CD4-positive, alpha-beta T cell treated with Interferon gamma for 1 hour (primary cell): Measurements from ENCODE around the gene AKAP6.

ENCODE experiments used
- DNase-seq: peaks from one replicate; pipeline ENCODE4 v3.0.0-alpha.2; 2020

Gene AKAP6

DNA sequence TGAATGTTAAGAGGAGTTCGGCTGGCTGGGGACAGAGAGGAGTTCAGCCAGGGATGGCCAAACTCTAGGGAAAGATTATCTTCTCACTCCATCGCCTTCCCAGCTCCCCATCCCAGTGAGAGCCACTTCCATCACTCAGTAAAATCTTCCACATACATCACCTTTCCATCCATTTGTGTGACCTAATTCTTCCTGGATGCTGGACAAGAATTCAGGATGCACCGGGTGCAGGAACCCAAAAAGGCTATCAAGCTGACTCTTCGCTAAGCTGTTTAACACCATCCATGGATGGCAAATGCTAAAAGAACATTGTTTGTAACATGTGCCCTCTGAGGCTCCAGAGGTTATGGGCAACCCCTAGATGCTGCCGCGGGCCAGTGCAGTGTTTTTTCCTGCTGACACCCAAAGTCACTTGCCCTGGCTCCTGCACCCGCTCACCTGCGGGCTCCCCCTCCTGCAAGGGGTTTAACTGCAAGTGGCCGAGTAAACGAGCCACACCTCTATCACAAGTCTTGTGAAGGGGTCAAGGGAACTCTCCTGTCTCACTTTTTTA lies 393.6 kb downstream of the AKAP6 start:
- DNase-seq: no peak

DNA sequence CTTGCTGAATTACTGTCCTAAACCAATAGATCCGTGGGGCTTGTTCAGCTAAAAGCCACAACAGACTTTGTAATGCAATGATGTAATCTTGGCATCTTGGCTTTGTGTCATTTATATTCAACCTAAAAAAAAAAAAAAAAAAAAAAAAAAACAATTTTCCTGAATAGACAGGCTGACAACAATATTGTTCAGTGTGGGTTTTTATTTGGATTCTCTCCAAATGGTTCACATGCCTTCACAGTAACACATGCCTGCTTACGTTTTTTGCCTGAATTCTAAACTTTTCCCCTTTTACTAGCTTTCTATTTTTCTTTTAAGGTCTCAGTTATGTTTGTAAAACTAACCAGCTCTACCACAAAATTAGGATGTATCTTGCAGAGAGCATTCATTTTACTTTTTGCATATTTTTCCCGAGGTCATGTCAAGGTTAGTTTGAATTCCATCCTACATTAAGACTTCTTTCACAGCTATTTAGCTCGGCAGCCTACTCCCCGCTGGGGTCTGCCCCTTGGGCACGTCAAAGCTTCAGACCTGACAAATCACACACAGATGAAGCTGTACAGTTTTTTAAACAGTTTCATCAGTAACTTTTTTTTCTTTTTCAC lies 395.9 kb downstream of the AKAP6 start:
- no peak for DNase-seq

DNA sequence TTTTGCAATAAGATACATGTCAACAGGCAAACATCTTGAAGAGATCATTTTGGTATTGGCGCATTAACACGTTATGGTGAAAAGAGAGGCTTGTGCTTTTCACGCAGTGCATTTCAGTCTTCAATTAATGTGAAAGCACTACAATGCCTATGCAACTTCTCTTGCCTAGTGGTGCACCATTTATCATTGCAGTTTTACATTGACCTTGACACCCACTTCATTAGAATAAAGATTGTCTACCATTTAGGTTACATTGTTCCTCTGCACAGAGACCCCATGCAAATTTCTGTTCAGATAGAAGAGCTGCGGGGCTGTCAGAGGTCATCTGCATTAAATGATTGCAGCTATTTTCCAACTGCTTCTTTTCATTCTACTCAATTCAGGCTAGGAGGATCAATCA lies 397.4 kb downstream of the AKAP6 start:
- no peak for DNase-seq

DNA sequence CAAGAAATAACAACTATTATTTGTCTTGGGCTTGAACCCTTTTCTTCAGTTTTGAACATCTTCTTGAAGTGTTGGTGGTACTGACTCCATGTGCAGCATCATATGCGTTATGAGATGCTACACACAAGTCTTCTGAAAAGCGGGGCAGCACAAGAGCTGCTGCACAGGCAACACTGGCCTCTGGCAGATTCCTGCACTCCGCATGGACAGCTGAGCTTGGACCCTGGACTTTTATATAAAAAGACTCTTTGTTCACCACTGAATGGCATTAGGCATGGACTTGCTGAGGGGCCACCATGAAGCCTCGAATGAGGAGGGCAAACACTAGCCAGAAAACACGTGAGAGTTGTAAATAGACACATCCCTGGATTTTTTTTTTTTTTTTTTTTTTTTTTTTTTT lies 398.7 kb downstream of the AKAP6 start:
- DNase-seq: no peak

DNA sequence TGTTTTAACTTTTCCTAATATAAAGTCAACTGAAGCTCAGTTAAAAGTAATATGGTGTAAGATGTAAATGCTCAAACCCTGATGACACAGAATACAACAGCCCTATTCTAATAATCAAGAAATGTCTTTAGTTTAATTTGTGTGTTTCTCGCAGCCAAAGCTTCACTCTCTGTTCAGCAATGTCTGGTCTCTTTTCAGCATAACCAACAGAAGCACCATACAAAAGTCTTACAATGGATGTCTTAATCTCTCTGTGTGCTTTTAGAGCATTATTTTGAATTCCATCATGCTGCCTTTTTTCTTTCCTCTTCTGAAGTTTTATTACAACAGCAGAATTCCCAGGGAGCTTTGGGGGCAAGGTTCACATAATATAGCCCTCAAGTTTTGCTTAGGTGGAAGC lies 399.4 kb downstream of the AKAP6 start:
- no peak for DNase-seq

DNA sequence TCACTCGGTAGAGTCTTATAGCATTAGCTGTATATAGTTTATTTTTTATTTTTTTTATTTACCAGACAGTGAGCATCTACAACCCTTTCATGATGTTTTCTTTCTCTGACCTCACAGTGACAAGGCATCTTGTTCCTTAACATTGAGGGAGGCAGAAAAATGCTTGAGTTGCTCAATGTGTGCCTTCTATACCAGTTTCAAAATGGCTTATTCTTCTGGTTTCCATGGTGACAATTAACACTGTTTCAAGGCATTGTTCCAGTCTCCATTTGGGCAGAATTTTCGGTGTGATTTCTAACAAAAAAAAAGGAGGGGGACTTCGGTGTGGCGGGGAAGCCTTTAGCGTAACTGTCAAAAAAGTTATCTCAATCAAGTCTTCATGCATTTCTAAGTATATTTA lies 399.9 kb downstream of the AKAP6 start:
- DNase-seq: no peak

DNA sequence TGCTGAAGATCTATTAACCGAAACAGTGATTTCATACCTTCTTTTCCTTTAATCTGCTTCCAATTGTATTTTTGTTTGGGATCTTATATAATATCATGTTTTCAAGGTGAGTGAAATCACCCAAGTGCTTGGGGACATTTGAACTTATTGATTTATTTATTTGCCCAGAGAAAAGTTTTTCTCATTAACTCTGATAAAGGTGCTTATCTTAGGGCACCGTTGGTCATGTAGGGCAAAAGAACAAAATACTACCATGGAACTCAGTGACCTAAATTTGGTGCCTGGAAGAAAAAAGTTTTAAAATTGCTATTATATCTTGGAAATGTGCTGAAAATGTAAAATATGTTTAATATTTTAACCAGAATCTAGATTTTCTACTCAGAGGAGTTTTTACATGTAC lies 402.2 kb downstream of the AKAP6 start:
- DNase-seq: no peak

DNA sequence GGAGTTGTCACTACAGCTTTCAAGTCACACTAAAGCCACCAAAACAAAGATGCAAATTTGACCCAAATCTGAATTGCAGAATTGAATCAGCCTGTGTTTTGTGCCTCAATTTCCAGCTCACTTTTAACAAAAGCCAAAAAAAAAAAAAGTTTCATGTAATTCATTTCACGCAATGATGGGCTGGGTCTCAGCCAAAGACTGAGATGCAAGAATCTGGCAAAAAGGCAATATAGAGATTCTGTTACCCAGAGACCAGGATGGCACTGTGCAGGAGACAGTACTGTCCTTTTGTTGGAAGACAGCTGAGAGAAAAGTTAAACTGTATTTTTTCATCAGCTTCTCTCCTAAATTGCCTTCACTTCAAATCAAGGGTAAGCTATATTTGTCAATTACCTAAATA lies 403.9 kb downstream of the AKAP6 start:
- no peak for DNase-seq

DNA sequence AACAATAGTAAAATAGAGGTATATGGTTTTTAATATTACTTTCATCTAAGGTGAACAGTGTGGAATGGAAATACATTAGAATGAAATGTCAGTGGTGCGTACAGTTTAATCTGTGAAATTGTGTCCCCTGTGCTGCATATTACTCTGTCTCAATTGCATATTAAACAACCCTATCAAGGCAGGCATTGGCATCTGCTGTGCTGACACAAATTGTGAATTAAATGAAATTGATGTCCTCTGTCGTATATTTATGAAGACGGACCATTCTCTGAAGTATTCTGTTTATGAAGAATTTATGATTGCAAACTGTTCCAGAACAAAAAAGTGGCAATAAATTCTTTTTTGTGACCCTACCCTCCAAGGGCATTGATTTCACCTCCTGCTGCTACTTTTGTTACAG lies 405.2 kb downstream of the AKAP6 start:
- no peak for DNase-seq

DNA sequence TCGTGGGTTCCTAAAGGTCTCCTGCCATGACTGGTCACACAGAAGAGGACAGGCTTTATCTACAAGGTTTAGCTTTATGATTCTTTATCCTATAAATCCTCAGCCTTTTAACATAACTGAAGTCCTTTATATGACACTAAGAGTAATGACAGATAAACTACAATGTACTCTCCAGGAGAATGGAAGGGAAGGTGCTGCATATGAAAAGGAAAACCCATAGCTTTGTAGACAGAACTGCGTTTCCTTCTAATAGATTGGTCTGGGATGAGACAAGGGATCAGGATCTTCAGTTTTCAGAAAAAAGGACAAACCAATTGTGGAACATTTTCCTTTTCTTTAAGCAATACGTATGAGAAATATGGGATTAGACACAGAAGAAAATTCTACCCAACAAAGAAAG lies 408.5 kb downstream of the AKAP6 start:
- no peak for DNase-seq

DNA sequence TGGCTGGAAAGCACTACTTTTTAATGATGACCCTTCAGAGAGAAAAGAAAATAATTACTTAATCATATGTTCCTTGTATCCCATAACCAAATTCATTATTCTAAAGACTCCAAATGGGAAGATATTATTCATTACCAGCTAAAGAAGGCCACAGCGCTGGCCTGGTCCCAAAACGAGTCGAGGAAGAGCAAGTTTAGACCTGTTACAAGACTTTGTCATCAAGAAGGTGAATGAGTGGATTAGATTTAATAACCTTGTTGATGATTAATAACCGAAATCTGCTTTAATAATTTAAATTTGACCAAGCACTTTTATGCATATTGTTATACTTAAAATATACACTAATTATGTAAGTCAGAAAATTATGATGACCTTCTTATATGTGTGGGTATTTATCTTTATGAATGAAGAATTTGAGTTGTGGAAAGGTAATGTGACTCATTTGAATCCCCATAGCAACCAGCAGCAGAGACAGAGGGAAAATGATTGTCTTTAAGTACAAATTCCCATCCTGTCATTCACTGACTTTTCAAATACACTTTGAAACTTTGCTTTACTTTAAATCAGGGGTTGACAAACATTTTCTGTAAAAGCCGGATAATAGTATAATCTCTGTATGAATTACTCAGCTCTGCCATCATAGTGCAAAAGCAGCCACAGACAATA lies 409.2 kb downstream of the AKAP6 start:
- no peak for DNase-seq

DNA sequence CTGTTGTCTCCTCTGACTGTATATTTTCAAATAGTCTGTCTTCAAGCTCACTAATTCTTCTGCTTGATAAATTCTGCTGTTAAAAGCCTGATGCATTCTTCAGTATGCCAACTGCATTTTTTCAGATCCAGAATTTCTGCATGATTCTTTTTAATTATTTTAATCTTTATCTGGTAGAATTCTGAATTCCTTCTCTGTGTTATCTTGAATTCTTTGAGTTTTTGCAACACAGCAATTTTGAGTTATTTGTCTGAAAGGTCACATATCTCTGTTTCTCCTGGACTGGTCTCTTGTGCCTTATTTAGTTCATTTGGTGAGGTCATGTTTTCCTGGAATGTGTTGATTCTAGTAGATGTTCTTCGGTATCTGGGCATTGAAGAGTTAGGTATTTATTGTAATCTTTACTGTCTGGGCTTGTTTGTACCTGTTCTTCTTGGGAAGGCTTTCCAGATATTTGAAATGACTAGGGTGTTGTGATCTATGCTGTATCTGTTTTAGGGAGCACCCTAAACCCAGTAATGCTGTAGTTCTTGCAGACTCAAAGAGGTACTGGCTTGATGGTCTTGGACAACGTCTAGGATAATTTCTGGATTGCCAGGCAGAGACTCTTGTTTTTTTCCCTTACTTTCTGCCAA lies 415.8 kb downstream of the AKAP6 start:
- DNase-seq: no peak

DNA sequence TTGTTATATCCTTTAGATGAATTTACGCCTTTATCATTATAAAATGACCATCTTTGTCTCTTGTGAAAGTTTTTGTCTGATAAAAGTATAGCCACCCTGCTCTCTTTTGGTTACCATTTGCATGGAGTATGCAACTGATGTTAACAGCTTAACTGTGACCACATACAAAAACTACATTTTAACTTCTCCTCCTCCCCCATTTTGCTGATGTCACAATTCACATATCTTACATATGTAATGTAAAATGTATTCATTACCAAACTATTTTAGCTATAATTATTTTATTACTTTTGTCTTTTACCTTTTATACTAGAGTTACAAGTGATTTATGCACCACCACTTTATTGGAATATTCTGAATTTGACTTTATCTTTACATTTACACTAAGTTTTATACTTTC lies 425.1 kb downstream of the AKAP6 start:
- DNase-seq: no peak

DNA sequence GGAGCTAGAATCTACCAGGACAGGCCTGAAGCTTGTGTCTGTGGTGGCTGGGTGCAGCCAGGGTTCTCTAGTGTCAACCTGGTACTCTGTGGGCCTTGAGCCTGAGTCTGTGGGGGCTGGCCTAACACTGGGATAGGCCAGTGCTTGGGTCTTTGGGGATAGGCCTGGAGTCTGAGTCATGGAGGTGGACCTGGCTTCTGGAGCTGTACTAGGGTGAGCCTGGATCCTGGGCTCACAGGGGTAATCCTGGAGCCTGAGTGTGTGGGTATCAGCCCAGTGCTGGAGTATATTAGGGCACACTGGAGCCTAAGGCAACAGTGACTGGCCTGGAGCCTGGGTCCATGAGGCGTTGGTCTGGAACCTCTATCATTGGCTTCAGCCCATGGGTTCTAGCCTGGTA lies 427.1 kb downstream of the AKAP6 start:
- no peak for DNase-seq

DNA sequence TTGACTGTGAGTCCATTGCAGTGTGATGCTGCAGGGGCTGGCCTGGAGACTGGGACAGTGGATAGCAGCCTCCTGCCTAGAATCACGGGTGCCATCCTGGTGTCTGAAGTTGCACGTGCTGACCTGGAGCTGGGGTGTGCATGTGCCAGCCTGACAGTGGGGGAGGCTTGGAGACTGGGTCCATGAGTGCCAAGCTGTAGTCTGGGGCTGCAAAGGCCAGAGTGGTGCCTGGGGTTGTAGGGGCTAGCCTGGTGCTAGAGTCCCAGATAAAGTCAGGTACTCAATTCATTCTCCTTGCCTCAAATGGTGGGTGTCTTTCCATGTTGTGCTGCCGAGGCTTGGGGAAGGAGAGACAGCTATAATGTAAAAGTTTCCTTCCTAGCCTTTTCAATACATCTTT lies 427.7 kb downstream of the AKAP6 start:
- no peak for DNase-seq

DNA sequence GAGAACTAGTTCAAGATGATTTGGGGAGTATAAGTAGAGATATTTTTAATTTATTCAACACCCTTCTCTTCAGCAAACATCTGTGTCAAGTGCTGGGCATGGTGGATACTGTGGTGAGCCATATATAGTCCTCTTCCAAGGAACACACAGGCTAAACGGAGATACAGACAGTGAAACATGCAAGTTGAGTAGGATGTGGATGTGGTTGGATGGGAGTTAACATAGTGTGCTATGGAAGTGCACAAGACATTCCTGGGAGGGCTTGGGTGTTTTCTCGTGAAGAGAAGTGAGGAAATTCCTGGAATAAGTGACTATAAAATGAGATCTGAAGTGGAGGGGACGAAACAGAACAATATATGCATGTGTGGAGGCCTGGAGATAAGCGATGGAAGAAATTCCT lies 428.5 kb downstream of the AKAP6 start:
- no peak for DNase-seq

DNA sequence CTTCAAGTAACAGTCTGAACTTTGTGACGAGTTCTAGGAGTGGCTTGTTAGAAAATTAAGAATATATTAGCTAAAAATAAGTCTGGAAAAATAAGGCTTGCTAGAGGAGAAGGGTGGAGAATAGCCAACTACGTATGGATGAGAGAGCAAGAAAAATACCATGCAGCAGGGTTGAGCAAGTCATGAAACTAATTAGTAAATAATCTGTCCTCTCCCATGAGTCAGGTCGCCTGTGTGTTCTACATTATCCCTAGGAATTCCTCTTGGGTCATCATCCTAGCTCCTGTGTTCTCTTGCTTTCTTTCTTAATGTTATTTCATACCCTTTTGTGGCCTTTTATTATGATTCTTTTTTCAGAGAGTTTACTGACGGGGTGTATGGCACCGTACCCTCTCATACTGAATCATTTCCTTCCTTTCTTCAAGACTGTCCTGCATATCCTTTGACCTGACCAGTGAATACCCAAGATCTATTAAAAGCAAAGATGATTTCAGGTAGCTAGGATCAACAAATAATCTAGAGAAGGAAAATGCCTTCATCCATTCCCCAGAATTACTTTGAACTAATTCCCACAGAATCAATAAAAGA lies 432.4 kb downstream of the AKAP6 start:
- DNase-seq: no peak

DNA sequence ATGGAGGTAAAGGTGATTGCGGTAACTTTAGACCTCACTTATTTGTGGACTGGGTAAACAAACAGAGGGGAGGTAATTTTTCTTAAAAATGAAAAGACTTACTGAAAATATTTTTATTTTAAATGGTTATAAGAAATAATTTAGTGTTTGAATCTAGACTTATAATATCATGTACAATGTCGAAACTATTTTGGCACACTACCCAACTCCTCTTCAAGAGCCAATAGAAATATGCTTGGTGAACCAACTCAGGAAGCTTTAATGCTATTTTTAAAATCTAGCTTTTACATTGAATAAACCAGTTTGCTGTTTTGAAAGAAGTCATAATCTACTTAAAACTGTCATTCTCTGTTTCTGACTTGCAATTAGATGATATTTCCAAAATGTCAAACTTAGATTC lies 433.8 kb downstream of the AKAP6 start:
- no peak for DNase-seq

DNA sequence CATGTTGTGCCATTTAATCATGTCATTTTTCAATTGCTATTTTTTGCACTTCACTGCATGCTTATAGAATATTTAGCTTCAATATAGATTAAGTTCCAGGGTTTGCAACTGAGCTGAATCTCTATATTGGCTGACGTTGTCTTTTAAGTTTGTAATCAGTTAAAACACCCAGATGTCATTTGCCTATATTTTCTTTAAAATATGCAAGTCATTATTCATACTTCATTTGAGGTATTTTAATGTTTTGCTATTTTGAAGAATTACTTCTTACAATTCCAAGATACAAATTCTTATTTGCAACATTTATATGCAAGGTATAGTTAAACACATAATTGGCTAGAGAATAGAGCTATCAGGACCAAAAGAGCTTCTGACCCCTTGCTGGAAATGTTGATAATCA lies 434.6 kb downstream of the AKAP6 start:
- no peak for DNase-seq

DNA sequence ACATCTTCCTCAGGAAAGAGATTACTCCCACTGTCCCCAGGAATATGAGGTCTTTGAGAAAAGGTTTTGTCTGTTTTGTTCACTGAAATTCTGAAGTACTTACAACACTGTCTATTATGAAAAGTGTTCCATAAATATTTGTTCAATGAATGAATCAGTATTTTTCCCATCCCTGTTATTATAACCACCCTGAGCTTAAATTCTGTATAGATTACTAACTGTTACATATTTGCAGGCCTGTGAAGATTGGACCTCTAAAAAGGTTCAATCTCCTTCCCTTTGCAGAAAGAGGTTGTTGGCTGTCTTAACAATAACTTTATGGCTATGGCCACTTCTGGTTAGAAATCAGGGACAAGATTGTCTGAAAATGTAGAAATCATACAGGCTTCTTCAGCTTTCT lies 435.0 kb downstream of the AKAP6 start:
- DNase-seq: no peak

DNA sequence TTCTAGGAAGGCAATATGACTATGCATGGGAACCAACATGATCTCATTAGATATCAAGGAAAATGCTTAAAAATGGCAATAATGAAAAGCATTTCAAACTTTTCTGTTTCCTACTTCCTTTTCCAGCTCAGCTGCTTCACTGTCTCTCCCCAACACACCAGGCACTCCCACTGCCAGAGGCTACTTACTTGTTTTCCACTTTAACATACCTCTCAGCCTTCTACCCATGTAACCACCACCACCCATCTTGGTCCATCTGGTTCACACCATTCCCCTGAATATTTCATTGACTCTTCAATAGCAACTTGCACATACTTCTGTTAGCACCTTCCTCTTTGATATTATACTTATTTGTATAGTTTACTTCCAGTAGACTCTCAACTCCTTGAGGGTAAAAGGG lies 441.3 kb downstream of the AKAP6 start:
- no peak for DNase-seq

DNA sequence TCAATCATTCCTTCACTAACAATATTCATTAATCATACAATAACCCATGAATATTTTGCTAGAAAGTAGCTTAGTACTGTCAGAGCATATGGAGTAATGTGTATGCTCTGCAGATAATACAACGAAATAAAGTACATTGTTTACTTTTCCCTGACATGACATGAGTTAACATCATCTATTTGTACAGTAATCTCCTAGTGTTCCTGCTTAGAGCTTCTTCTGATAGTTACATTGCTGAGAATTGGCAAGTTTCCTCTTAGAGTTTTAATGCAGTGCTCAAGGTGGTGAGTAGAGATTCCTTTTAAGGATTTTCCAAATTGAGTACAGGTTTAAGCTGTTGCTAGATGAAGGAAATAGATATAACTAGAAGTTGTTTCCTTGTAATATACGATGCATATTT lies 445.1 kb downstream of the AKAP6 start:
- no peak for DNase-seq

DNA sequence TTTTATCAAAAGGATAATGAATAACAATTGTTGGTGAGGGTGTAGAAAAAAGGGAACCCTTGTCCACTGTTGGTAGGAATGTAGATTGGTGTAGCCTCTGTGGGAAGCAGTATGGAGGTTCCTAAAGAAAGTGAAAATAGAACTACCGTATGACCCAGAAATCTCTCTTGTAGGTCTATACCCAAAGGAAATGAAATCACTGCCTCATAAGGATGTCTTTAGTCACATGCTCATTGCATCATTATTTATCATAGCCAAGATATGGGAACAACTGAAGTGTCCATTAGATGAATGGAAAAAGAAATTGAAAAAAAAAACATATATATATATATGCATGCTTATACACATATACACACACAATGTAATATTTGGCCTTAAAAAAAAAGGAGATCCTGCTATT lies 450.7 kb downstream of the AKAP6 start:
- no peak for DNase-seq

DNA sequence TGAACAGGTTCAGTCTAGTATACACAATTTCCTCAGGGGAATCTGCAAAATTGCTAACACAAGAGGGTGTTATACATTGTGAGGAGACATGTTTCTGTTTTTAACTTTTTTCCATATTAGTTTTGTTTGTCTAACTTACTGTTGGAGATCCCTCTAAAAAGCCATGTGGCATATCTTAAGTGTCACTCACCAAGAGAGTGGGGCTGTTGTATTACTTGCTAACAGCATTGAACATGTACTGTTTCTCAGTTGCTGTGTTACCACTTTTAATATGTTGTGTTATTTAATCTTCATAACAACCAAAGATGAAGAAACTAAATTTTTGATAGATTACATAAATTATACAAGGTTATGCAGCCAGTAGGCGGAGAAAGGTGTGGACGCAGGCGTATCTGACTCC lies 455.3 kb downstream of the AKAP6 start:
- DNase-seq: no peak
